Testis (tissue), 3 donors: ENCODE results near the gene MRPL40. TPM values are rescaled to one million over a fixed set of nuclear protein-coding genes. Genes with fewer than 3 reads are reported as not detected.

Source experiments
- DNase-seq: peaks from one replicate; pipeline ENCODE4 v3.0.0-alpha.2; 2019
- H3K27ac ChIP-seq, 2 donors: fragments of 200-600 bp; sonication (generic); one replicate each; pipeline ENCODE4 v1.5.1; 2019
- H3K27me3 ChIP-seq: fragments of 200-600 bp; sonication (generic); one replicate; pipeline ENCODE4 v1.5.1; 2019
- H3K36me3 ChIP-seq: fragments of 200-600 bp; sonication (generic); one replicate; pipeline ENCODE4 v1.5.1; 2017; ENCODE audit warnings: low read depth; ENCODE audit errors: missing control alignments
- H3K4me1 ChIP-seq: fragments of 200-600 bp; sonication (generic); one replicate; pipeline ENCODE4 v1.5.1; 2019
- H3K4me3 ChIP-seq, 2 donors: fragments of 200-600 bp; sonication (generic); one replicate each; pipeline ENCODE4 v1.5.1; 2017 to 2019
- H3K9me3 ChIP-seq: fragments of 200-600 bp; sonication (generic); one replicate; pipeline ENCODE4 v1.5.1; 2017
- POLR2A ChIP-seq: fragments of 450-650 bp; IDR thresholded peaks from one replicate; pipeline ENCODE4 v1.6.1; 2017; ENCODE audit warnings: antibody characterized with exemption, mild to moderate bottlenecking, moderate library complexity
- WGBS, 2 donors: methylation state at CpG; one replicate each; pipeline ENCODE4 v1.1.5; 2018; 5-methylcytosine and 5-hydroxymethylcytosine counted together
- intact Hi-C: fragments of 100-400 bp; cut with DNase I; formaldehyde crosslinking; loops from one replicate; pipeline ENCODE4 v1.15.1; 2023; ENCODE audit warnings: low total_unique reads
- polyA plus RNA-seq: library from polyadenylated mRNA; stranded (reverse); fragments of 350-450 nt; fragmentation: Illumina TruSeq; extraction: RNeasy Lipid Tissue Mini Kit (QIAGEN cat#74804); gene quantifications from one replicate; pipeline ENCODE4 v1.2.3, GENCODE V29; 2014; ENCODE audit warnings: low read depth, low replicate concordance; ENCODE audit not compliant: insufficient read depth
- total RNA-seq, 2 donors: library from RNA; depleted of rRNA; stranded (reverse); fragments of >200 nt; gene quantifications; one replicate each; pipeline ENCODE4 v1.2.3, GENCODE V29; 2016
- TF ChIP-seq, protein P1 (sequence below), 3 experiments: fragments of 450-650 bp in 2 of 3; fragments of 200-600 bp in 1 of 3; sonication (generic) in 1 of 3; IDR thresholded peaks; one replicate each; pipeline ENCODE4 v1.5.1; 2016 to 2019; ENCODE audit warnings: antibody characterized with exemption in 3 of 3, mild to moderate bottlenecking in 2 of 3, moderate library complexity in 1 of 3

MRPL40 gene
- total and polyA plus RNA-seq, 3 donors from 2014 or later: 28.9 to 53.8 (median 29.2) TPM

DNA sequence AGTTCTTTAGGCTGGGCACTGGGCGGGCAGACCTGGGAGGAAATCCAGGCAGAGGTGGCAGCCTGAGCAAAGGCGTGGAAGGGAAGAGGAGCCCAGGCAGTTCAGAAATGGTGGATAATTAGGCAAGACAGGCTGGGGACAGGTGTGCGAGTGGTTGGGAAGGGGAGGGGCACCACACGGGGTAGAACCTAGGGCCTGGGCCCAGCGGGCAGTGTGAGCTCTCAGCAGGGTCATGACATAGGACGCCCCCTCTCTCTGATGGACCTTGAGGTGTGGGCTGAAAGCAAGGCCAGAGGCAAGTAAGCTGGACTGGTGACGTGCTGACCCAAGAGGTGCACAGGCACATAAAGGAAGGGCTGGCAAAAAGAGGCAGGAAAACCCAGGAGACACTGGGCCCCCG, 39.9 kb downstream of the MRPL40 start:
- TF ChIP-seq, protein P1, sequence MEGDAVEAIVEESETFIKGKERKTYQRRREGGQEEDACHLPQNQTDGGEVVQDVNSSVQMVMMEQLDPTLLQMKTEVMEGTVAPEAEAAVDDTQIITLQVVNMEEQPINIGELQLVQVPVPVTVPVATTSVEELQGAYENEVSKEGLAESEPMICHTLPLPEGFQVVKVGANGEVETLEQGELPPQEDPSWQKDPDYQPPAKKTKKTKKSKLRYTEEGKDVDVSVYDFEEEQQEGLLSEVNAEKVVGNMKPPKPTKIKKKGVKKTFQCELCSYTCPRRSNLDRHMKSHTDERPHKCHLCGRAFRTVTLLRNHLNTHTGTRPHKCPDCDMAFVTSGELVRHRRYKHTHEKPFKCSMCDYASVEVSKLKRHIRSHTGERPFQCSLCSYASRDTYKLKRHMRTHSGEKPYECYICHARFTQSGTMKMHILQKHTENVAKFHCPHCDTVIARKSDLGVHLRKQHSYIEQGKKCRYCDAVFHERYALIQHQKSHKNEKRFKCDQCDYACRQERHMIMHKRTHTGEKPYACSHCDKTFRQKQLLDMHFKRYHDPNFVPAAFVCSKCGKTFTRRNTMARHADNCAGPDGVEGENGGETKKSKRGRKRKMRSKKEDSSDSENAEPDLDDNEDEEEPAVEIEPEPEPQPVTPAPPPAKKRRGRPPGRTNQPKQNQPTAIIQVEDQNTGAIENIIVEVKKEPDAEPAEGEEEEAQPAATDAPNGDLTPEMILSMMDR (IDR thresholded peaks at IDR 0.05): no peak
- TF ChIP-seq POLR2A: no peak
- WGBS, 2 donors: 92 to 95% methylated on average over 8 of the region's 8 CpGs
- Histone ChIP-seq H3K36me3 (no peaks in the 10 kb centered on the region), H3K9me3 (no peaks in the 10 kb centered on the region), H3K4me1 (peaks cover 19% of the 10 kb centered on the region), H3K4me3 (no peak overlapping the region), H3K27ac (no peak overlapping the region), H3K27me3 (no peaks in the 10 kb centered on the region)
- no peak for DNase-seq
- intact Hi-C loops: no loop called here

DNA sequence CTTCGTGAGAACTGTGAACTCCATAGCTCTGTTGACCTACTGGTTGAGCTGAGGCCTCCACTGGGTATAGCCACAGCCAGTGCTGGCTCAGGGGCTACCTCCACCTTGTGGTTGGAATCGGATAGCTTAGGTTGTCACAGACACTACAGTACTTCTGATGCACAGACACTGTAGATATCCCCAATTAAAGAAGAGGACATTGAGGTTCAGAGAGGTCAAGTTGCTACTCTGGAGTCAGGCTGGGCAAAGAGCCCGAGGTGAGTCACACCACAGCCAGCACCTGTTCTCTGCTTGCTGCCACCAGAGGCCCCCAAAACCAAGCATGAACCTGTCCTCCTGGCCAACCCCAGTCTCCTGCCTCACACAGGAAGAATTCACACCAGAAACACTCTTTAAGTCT, 41.2 kb downstream of the MRPL40 start:
- WGBS, 2 donors: 68 to 69% methylated on average over 3 of the region's 3 CpGs
- Histone ChIP-seq H3K36me3 (no peaks in the 10 kb centered on the region), H3K9me3 (no peaks in the 10 kb centered on the region), H3K4me1 (peaks cover 29% of the 10 kb centered on the region), H3K27ac (no peak overlapping the region), H3K4me3 (no peak overlapping the region), H3K27me3 (no peaks in the 10 kb centered on the region)
- TF ChIP-seq, protein P1 (IDR thresholded peaks at IDR 0.05): no peak
- no peak for TF ChIP-seq POLR2A
- no peak for DNase-seq
- intact Hi-C loops: no loop called here

DNA sequence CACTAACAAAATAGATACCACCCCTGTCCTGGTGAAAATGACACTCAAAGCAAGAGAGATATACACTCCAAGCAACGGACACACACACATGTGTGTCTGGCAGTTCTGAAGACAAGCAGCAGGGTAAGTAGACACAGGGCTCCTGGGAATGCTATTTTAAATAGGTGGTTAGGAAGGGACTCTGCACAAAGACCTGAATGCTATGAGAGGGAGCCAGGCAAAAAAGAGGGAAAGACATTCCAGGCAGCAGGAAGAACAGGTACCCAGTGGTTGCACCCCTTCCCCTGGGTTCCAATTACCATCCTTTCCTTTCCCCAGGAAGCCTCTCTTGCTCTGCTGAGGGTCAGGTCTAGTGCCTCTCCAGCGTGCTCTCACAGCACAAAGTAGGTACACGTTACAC, 43.7 kb downstream of the MRPL40 start:
- no peaks in the 10 kb centered on the region for H3K27me3 ChIP-seq
- DNase-seq: no peak
- H3K36me3 ChIP-seq: no peaks in the 10 kb centered on the region
- WGBS, 2 donors: 59 to 64% methylated on average over 3 of the region's 3 CpGs
- peaks cover 34% of the 10 kb centered on the region for H3K4me1 ChIP-seq
- no peak overlapping the region for H3K27ac ChIP-seq
- no peak overlapping the region for H3K4me3 ChIP-seq
- TF ChIP-seq, protein P1 (IDR thresholded peaks at IDR 0.05): no peak
- TF ChIP-seq POLR2A: no peak
- intact Hi-C loops: no loop called here
- no peaks in the 10 kb centered on the region for H3K9me3 ChIP-seq

DNA sequence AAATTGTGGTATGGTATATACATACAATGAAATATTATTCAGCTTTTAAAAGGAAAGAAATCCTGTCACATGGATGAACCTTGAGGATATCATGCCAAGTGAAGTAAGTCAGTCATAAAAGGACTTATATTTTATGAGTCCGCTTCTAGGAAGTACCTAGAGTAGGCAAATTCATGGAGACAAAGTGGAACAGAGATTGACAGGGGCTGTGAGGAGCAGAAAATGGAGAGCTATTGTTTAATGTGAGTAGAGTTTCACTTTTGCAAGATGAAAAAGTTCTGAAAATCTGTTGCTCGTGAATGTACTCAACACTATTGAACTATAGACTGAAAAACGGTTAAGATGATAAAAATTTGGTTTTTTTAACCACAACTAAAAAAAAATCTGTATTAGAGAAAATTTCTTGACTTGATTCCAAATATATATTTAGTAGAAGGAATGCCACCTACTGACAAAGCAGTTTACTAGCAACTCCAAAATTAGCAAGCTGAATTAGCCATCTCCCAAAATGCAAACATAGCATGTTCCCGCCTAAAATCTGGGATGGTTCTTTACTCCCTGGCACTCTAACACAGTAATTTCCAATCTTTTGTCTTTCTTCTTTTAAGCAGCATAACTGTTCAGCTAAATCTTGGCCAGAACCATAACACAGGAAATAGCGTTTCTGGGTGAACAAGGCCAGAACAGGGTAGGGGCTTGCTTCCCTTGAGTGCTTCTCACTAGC, 45.1 kb downstream of the MRPL40 start:
- WGBS, 2 donors: 20 to 21% methylated on average over 5 of the region's 5 CpGs
- no peak for TF ChIP-seq POLR2A
- TF ChIP-seq, protein P1 (IDR thresholded peaks at IDR 0.05): peak in 1 of 3 experiments; percentile 16
- Histone ChIP-seq H3K9me3 (no peaks in the 10 kb centered on the region), H3K4me1 (peaks cover 34% of the 10 kb centered on the region), H3K27me3 (no peaks in the 10 kb centered on the region), H3K27ac (peak overlapping the region in 1 of 2 donors; percentile 99), H3K36me3 (no peaks in the 10 kb centered on the region), H3K4me3 (peak overlapping the region; percentile 77 to 86)
- intact Hi-C loops: no loop called here
- DNase-seq: no peak
